D341Med (cell line): Measurements from ENCODE around the gene XPOT.

ENCODE experiments used
- DNase-seq: peaks from one replicate; pipeline ENCODE4 v3.0.0; 2012; ENCODE audit warnings: low spot score

Gene XPOT

DNA sequence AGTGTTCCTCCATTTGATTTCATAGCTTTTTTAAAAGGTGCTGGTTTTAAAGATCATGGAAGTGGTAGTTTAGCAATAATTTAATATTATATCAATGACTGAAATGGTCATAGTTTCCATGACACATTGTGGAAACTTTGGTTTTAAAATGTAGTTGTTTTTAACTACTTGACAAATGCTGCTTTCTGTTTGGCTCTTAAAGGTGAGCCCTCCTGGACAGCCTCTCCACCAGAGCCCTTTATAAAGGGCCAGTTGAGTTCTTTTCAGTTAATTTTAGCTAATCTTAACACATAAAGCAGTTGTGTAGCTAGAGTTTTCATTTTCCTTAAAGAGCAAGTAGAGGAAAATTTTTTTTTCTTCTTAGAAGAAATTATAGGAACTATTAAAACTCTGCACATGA is 14.0 kb downstream of the XPOT start:
- DNase-seq = no peak

DNA sequence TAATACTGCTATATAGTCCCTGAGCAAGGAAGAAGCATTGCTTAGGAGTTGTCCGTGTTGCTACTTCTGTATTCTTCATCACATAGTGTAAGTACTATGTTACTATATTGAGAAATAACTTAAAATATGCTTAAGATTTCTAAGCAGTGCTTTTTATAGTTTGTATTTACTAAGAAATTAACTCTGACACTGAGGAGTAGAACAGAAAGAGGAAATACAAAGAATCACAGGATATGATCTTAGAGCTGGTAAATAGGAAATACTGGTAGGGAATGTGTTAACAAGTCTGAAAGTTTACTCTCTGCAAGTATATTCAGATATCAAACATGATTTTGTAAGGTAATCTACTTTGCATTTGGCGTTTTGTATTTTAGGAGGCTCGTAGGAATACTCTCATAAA is 15.5 kb downstream of the XPOT start:
- DNase-seq = no peak

DNA sequence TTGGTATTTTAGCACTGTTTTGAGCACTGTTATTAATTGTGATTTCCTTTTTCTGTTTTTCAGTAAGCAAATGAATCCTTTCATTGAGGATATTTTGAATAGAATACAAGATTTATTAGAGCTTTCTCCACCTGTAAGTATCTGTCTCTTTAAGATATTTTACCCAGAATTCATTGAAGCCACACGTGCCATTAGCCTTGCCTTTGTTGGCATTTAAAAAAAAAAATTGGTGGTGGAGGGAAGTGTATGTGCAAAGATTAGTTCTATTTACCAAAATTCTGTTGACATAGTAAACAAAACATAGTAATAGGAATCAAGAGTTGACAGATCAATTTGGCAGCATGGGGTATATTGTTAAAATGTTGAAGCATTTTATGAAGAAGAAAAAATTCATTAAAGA is 23.8 kb downstream of the XPOT start:
- no peak for DNase-seq

DNA sequence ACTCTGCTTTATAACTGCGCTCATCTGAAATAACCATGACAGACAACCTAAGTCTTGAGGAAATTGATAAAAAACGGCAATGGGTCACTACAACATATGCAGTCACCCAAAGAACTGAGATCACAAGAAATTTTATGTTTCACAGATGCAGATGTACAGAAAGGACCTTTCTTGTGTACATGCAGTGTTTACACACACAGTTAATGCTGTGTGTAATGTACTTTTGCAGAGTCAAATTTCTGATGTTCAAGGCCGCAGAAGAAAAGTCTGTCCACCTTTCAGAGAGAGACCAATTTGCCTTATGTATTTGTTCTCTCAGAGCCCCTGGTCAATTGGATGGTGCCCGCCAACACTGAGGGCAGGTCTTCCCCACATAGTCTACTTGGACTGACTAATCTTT is 24.8 kb downstream of the XPOT start:
- no peak for DNase-seq

DNA sequence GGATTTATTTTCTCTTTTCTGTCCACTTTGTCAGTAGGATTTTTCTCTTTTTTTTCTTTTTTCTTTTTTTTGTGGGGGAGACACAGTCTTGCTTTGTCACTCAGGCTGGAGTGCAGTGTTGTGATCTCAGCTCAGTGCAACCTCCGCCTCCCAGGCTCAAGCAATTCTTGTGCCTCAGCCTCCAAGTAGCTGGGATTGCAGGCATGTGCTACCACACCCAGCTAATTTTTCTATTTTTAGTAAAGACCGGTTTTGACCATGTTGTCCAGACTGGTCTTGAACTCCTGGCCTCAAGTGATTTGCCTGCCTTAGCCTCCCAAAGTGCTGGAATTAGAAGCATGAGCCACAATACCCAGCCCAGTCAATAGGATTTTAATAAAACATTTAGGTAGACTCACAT is 26.7 kb downstream of the XPOT start:
- DNase-seq = no peak

DNA sequence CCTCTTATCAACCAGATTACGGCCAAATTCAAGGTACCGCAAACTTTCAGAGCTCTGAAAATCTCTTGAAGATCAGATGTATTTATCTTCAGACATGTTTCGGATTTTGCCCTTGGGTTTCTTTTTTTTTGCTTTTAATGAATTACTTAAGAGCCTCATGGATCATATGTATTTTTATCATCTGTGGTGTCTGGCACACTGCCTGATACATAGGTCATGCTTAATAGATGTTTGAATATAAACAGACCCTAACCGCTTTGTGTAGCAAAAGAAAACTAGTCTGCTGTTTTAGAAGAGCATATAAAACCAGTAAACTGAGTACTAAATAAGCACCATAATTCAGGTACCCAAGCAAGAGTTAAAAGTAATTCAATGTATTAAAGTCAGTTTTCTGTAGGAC is 27.6 kb downstream of the XPOT start:
- no peak for DNase-seq

DNA sequence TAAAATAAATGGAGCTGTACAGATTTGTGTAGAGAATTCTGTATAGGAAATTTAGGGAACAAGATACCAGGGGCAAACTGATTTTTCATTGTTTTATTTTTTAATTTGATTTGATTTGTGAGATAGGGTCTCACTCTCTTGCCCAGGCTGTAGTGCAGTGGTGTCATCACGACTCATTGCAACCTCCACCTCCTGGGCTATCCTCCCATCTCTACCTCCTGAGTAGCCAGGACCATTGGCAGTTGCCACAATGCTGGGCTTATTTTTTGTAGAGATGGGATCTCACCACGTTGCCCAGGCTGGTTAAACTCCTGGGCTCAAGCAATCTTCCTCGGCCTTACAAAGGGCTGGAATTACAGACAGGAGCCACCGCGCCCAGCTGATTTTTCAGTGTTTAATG is 29.7 kb downstream of the XPOT start:
- no peak for DNase-seq

DNA sequence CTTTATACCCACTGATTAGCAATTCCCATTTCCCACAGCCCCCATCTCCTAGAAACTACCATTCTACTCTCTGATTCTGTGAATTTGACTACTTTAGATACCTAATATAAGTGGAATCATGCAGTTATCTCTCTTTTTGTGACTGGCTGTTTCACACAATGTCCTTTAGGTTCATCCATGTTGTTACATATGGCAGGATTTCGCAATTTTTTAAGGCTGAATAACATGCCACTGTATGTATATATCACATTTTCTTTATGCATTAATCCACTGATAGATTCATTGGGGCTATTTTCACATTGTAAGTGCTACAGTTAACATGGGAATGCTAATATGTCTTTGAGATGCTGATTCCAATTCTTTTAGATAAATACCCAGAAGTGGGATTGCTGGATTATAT is 35.9 kb downstream of the XPOT start:
- no peak for DNase-seq

DNA sequence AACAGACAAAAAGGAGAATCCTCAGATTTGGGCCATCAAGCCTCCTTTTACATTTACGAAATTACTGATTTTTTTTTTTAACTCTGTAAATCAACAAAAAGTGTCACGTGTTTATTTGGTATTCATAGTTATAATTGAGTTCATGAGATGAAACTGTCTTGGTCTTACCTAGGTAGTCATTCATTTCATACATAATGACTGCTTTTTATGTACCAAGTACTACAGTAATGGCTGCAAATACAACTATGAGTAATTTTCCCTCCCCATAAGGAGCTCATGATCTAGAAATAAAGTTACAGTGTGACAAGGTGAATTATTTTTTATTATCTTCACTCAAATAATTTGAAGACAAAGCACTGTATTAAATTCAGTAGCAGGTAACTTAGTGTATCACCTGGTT is 41.3 kb downstream of the XPOT start:
- DNase-seq = no peak

DNA sequence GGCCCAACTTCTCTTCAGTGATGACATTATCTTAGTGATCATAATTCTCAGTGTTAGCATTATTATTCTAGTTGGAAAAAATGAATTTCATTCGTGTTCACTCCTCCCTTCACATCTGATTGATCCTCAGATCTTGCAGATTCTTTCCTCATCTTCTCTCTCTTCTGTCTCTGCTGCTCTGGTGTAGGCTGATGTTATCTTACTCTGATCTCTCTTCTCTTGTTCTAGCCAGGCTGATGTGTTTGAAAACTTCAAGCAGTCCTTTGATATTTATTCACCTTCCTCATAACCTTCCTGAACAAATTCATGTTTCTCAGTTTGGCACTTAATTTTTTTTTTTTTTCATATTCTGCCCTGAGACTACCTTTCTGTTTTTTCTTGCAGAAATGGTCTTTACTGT is 42.1 kb downstream of the XPOT start:
- no peak for DNase-seq

DNA sequence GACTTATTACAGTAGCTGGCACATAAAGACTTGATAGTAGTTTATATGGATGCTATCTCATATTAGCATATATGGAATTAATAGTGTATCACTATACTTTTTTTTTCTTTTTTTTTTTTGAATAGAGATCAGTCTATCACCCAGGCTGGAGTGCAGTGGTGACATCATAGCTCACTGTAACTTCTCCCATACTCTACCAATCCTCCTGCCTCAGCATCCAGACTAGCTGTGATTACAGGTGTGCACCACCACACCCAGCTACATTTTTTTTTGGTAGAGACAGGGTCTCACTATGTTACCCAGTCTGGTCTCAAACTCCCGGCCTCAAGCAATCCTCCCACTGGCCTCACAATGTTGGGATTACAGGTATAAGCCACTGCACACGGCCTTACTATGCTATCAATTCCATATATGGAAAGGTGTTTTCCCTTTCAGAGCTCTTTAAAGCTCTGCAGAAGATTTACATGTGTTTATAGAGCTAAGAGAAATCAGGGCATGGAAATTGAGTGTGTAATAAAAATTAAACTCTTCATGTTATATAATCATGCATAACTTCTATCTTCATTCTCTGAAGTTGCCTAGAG is 46.0 kb downstream of the XPOT start:
- no peak for DNase-seq

DNA sequence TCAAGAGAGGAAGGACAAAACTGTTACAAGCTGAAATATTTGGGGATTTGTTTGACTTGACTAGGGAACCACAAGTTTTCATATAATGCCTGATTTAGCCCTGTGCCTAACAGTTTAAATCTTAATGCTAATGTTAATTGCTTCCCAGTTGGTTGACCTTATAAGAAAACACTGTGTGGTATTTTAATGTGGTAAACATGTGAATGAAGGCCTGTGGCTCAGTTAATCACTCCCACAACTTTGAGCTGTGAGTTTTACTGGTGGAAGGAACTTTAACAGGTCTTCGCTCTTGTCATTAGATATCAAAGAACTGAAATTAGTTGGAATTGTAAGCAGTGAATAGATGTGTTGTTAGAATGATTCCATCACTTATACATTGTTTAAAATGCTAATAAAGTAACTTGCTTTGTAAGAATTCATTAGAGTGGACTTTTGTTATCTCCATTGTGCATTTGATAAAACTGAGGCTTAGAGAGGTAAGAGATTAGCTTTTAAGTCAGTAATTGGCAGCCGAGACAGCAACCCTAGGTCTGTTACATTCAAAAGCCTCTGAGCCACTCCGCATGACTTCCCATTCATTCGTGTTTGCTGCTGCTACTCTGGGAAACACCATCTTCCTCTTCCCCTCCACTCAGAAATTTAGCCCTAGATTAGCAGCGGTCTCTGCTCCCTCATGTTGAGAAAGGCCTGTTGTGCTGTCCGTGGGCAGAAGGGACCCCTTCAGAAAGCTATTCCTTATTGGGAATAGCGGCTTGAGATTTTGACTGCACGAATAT is 46.7 kb downstream of the XPOT start:
- peak; percentile 52 for DNase-seq

DNA sequence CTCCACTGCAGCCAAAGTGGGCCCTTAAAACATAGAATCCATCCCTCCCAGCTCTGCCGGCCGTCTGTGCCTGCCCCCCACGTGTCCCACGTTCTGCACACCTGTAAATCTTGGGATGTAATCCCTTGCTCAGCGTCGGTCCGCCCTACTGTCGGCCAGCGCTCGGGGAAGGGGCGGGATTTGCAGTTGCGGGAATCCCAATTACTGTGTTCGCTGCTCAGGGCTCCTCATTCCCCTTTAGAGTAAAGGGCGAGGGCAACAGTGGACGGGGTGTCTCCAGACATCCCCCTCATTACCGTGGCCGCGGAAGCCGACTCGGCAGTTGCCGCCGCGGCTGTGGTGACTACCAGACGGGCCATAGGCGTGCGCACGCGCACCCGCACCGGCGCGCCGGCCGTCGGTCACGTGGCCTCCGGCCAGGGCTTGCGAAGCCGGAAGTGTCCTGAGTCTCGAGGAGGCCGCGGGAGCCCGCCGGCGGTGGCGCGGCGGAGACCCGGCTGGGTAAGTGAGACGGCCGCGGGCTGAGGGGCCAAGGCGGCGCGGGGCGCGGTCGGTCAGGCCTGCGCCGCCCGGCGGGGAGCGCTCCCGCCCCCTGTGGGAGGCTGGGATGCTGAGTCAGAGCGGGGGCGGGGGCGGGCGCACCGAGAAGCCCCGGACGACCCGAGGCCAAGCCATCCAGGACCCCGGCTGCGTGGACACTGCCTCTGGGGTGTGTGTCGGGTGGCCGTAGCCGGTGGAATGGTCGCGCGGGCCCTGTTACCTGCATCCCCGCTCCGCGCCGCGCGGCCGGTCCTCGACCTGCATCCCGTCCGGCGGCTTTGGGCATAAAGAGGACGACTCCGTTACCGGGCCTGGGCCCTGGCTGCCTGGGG is 47.7 kb downstream of the XPOT start, which contains the start of gene TBK1:
TSS of gene TBK1 (plus strand) at position 434 of the 872 bp plus-strand sequence. CDS start 3,751 bp downstream, outside the sequence.
- peak; percentile 92 for DNase-seq

DNA sequence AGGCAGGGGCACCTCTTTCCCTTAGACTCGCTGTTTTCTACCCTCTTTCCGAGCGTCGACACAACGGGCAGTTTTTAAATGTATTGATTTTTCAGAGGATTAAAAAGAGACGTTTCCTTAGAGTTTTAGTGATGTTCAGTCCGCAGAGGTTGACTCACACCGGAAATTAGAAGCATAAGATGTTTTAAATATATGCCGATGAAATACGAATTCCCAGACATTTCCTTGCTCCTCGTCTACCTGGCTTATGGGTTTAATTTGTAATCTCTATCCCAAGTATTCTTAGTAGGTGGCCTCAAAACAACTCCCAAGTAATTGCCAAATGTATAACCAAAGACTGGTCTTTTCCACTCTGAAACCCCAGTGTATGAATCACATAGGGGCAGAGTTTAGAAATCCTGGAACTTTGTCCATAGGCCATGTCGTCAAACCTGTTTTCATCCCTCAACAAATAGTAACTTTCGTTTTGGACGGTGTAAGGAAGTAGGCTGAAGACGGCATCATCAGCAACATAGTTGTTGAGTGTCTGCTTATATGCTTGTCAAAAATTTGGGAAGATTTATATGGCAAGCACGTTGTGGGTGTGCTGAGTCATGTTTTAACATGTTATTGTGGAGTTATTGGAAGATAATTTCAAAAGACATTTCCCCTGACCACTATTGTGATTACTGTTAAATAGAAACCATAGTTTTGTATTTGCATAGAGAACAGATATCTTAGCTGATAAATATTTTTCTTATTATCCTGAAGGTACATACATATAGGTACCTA is 48.6 kb downstream of the XPOT start:
- no peak for DNase-seq

DNA sequence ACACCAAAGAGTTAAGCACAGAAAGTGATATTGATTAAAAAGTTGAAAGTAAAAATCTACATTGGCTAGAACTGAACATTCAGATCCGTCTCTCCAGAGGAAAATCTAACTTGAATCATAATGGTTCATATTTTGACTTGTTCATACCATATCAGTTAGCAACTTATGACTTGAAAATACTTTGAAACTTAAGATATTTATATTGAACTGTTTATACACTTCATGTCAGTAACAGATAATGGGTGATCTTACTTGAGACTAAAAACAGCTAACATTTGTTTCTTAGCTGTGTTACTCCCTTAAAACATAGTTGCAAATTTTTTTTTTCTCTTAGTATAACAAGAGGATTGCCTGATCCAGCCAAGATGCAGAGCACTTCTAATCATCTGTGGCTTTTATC is 51.3 kb downstream of the XPOT start:
- DNase-seq = no peak

DNA sequence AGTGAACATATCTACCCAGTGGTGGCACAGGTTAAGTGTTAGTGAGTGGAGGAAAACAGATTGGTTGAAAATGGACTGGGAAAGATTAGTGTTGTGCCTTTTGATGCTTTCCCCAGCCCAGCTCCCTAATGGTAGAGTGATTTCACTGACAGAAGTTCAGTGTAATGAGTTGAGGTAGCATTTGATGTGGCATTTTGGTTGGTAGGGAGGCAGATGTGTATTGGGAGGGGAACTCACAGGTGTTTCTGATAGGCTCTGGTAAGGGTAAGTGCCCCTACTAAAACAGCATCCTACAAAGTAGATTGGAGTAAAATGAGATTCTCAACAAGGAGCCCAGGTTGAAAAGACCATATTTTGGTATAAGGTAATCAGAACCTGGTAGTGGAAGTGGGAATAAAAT is 51.9 kb downstream of the XPOT start:
- no peak for DNase-seq

DNA sequence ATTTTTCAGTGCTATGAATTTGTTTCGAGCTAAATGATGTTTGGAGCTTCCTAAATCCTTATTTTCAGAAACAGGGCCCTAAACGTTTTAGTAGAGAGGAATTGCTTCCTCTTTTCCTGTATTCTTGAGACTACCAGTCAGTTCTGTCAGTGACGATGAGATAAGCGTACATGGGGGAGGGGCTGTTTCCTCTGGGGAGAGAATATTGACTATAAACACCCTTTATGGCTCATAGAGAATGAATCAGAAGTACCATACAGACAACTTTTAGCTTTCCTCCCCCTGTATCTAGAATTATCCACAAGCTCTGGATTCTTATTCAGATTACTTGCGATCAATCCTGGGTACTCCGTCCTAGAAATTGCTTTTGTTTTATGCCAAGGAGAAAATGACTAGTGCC is 52.8 kb downstream of the XPOT start:
- DNase-seq = no peak

DNA sequence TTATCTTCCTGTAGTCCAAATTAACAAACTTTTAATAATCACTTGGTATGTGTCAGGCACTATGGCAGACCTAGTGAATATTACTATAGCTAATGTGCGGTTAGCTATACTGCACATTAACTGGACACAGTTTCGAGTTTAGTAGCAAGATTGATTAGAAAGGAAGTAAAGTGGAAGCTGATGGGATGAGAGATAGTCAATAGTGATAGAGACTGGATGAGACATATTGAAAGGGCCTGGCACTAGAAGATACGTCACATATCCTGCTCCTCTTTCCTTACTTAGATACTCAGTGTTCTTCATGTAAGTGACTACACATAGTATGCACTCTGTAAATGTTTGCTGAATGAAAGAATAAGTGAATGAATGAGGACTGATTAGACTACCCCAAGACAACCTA is 53.3 kb downstream of the XPOT start:
- no peak for DNase-seq

DNA sequence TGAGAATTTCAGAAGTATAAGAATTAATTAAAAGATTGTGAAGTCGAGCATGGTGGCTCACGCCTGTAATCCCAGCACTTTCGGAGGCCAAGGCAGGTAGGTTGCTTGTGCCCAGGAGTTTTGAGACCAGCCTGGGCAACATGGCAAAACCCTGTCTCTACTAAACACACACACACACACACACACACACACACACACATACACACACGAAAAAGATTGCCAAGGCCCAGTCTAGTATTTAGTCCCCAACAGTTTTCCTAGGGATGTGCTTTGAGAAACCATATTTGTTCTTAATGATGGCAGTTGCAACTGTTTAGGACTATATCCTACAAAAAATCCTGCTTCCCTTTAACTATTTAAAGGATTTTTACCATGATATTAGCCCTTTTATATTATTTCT is 53.7 kb downstream of the XPOT start:
- no peak for DNase-seq

DNA sequence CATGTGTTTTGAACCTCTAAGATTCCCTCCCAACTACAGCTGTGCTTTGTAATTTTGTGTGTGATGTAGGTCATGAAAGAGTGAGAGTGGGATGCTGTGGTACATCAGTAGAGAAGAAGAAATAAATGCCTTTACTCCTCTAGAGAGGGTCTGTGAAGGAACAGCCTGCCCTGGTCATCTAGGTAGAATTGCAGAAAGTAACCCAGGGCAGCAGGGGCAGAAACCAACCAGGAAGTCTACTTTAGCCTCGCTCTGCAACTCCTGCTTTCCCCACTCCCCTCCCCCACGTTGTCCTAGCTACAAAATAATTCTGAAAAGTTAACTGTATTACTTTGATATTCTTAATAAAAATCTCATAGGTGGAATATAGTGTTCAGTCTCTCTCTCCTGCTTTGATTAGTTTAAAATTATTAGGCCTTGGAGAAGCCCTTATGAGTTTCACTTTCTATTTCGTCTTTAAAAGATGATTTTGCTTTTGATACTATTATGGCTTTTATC is 55.3 kb downstream of the XPOT start:
- DNase-seq = no peak

DNA sequence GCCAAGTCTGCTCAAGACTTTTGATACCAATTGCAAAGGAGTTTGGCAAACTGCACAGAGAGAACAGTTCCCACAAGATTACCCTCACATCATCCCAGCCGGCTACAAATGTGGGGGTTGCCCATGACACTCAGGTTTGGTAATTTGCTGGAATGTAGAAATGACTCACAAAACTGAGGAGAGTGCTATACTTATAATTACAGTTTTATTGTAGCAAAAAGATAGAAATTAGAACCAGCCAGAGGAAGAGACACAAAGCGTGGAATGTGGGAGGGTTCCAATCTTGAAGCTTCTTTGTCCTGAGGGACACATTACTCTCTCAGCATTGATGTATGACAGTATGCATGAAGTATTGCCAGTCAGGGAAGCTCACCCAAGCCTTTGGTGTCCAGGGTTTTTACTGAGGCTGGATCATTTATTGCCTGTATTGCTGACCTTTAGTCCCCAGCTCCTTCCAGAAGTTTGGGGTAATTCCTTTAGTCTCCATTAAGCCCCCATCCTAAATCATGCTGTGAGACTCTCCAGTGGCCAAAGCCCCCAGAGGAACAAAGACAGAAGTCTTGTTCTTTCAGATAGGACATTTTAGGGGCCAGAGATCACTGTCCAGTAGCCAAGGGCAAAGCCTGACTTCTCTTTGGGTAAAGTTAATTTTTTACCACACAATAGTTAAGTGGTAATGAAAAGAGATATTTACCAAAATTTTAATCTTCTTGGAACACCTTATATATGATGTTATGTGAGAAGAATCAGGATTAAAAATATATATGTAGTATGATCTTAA is 57.6 kb downstream of the XPOT start:
- DNase-seq = no peak
